Measurements from ENCODE around the gene ODC1. TPM values are rescaled to one million over a fixed set of nuclear protein-coding genes. Genes with fewer than 3 reads are reported as not detected.

The ODC1 gene
- total and polyA plus RNA-seq, 2 experiments from 2014 or later: 23.3 to 70.3 TPM

DNA sequence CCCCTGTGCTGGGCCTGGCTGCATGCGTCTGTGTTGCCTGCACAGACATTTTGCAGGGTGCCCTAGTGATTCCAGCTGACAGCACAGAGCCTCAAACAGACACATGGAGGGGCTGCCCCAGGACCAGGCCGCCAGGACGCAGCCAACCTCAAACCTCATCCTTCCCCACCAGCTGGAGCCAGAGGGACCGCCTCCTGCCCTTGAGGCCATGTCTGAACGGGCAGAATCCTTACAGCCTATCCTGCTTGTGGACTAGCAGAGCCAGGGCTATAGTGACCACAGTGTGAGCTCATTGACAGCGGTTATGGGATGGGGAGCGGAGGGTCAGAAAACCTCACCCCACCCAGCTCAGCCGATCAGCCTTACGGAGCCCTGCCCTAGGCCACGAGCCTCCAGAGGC lies 22.4 kb downstream of the ODC1 start (continued):
- TF ChIP-seq NANOG (IDR thresholded peaks at IDR 0.05; ENCODE audit: borderline replicate concordance) (no peak), EZH2phosphoT487 (IDR thresholded peaks at IDR 0.05; ENCODE audit: unreplicated experiment) (no peak), JUNB (IDR thresholded peaks at IDR 0.05; ENCODE audit: unreplicated experiment) (no peak), EZH2 (IDR thresholded peaks at IDR 0.05; ENCODE audit: low read depth, unreplicated experiment) (no peak)

DNA sequence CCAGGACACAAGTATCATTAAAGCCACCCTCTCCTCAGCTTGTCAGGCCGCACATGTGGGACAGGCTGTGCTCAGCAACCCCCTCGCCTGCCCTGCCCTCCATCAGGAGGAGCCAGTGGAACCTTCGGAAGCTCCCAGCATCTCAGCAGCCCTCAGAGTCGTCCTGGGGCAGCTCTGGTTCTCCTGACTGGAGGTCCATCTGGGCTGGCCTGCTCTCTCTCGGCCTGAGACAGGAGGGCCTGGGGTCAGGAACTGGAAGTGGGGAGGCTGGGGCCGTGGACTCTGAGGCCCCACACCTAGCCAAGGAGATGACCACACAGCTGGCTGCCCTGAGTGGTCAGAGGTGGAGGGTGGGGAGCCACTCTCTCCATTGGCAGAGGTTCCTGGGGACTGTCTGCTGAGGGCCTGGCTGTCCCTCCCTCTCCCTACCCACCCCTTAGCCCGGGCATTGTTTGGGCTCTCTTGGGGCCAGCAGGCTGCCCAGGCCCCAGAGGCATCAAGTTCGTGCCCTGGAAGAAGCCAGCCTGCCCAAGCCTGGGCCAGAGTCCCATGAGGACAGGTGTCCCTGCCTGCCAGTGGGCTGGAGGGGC lies 23.1 kb downstream of the ODC1 start:
- Histone ChIP-seq H3K4me1 (ENCODE audit: insufficient read depth) (no peaks in the 10 kb centered on the region), H2AFZ (no peak overlapping the region), H3K36me3 (ENCODE audit: insufficient read depth) (no peaks in the 10 kb centered on the region), H3F3A (replicated peaks; ENCODE audit: low read depth) (no peaks in the 10 kb centered on the region), H3K27me3 (ENCODE audit: insufficient read depth) (no peaks in the 10 kb centered on the region), H3K4me3 (no peak overlapping the region), H4K20me1 (replicated peaks; ENCODE audit: insufficient read depth) (no peaks in the 10 kb centered on the region), H3K4me2 (no peak overlapping the region), H3K79me2 (replicated peaks; ENCODE audit: insufficient read depth) (no peaks in the 10 kb centered on the region), H3K27ac (ENCODE audit: low read depth) (no peak overlapping the region), H3K9me2 (ENCODE audit: insufficient read depth) (no peaks in the 10 kb centered on the region)
- no peaks in the 10 kb centered on the region for H3K36me3 Mint-ChIP-seq (ENCODE audit: low read depth)
- H3K27me3 Mint-ChIP-seq (ENCODE audit: insufficient read depth, low read depth, poor library complexity): peaks cover 5% of the 10 kb centered on the region
- TF ChIP-seq EZH2phosphoT487 (IDR thresholded peaks at IDR 0.05; ENCODE audit: unreplicated experiment): no peak
- TF ChIP-seq ZNF114 (CRISPR knock-in tag; IDR thresholded peaks at IDR 0.05): no peak
- no peak for TF ChIP-seq EZH2 (IDR thresholded peaks at IDR 0.05; ENCODE audit: low read depth, unreplicated experiment)
- TF ChIP-seq CTCF (conservative IDR thresholded peaks at IDR 0.05; ENCODE audit: low read depth in 2 of 2): no peak
- DNase-seq (ENCODE audit: low spot score) (no peak), ATAC-seq (no peak)
- no peaks in the 10 kb centered on the region for H3K4me1 Mint-ChIP-seq
- no peaks in the 10 kb centered on the region for H3K9me3 Mint-ChIP-seq
- H3K27ac Mint-ChIP-seq: no peak overlapping the region; the same call in 1 of the 2 replicates
- no peak overlapping the region for H3K4me3 Mint-ChIP-seq

GRCh38 chr2:10424051-10424450 lies 24.1 kb downstream of the ODC1 start:
- no peak overlapping the region for H3K4me3 ChIP-seq
- Mint-ChIP-seq H3K27me3 (ENCODE audit: insufficient read depth, low read depth, poor library complexity) (peaks cover 5% of the 10 kb centered on the region), H3K36me3 (ENCODE audit: low read depth) (no peaks in the 10 kb centered on the region), H3K4me3 (no peak overlapping the region), H3K4me1 (no peaks in the 10 kb centered on the region), H3K27ac (no peak overlapping the region), H3K9me3 (no peaks in the 10 kb centered on the region)
- no peaks in the 10 kb centered on the region for H3K36me3 ChIP-seq (ENCODE audit: insufficient read depth)
- H3F3A ChIP-seq (replicated peaks; ENCODE audit: low read depth): no peaks in the 10 kb centered on the region
- H3K4me2 ChIP-seq: no peak overlapping the region
- no peaks in the 10 kb centered on the region for H3K4me1 ChIP-seq (ENCODE audit: insufficient read depth)
- no peaks in the 10 kb centered on the region for H4K20me1 ChIP-seq (replicated peaks; ENCODE audit: insufficient read depth)
- no peaks in the 10 kb centered on the region for H3K9me2 ChIP-seq (ENCODE audit: insufficient read depth)
- H3K27me3 ChIP-seq (ENCODE audit: insufficient read depth): no peaks in the 10 kb centered on the region
- DNase-seq (ENCODE audit: low spot score): no peak
- H3K79me2 ChIP-seq (replicated peaks; ENCODE audit: insufficient read depth): no peaks in the 10 kb centered on the region
- no peak for ATAC-seq
- no peak overlapping the region for H2AFZ ChIP-seq
- H3K27ac ChIP-seq (ENCODE audit: low read depth): no peak overlapping the region
- TF ChIP-seq REST (IDR thresholded peaks at IDR 0.05; ENCODE audit: unreplicated experiment) (no peak), CTCF (conservative IDR thresholded peaks at IDR 0.05; ENCODE audit: low read depth in 2 of 2) (no peak), ETS1 (IDR thresholded peaks at IDR 0.05) (no peak), JUNB (IDR thresholded peaks at IDR 0.05; ENCODE audit: unreplicated experiment) (no peak), STAT1 (IDR thresholded peaks at IDR 0.05; ENCODE audit: unreplicated experiment) (no peak)
